ENCODE measurements around the gene PTX4. TPM values are rescaled to one million over a fixed set of nuclear protein-coding genes. Genes with fewer than 3 reads are reported as not detected.
A peak's percentile ranks its signal among the peaks of the same experiment; 100 is the strongest.

PTX4 gene
- total RNA-seq, 1 donor from 2014 or later = not detected

- Histone ChIP-seq H3K4me3 (no peak overlapping the region), H3K4me1 (peaks cover 21% of the 10 kb centered on the region), H3K9me3 (no peaks in the 10 kb centered on the region), H3K36me3 (peaks cover 64% of the 10 kb centered on the region), H3K27ac (no peak overlapping the region), H3K27me3 (ENCODE audit: low read depth) (no peaks in the 10 kb centered on the region)
- TF ChIP-seq CTCF (IDR thresholded peaks at IDR 0.05) = no peak
- ATAC-seq (no peak), DNase-seq (peak; percentile 34)
- intact Hi-C loops (cut with DNase I) = no loop called here
These were observed 7.7 kb upstream of the PTX4 start for GRCh38 chr16:1496464-1496863.

GRCh38 chr16:1495889-1496262, 7.1 kb upstream of the PTX4 start:
- Histone ChIP-seq H3K4me3 (no peak overlapping the region), H3K4me1 (peaks cover 21% of the 10 kb centered on the region), H3K36me3 (peaks cover 58% of the 10 kb centered on the region), H3K27me3 (ENCODE audit: low read depth) (no peaks in the 10 kb centered on the region), H3K27ac (no peak overlapping the region), H3K9me3 (no peaks in the 10 kb centered on the region)
- ATAC-seq (no peak), DNase-seq (peak; percentile 37)
- intact Hi-C loops (cut with DNase I) = no loop called here
- TF ChIP-seq CTCF (IDR thresholded peaks at IDR 0.05) = no peak

- intact Hi-C loops (cut with DNase I) = no loop called here
- DNase-seq = peak; percentile 45
- no peak overlapping the region for H3K27ac ChIP-seq
- peaks cover 21% of the 10 kb centered on the region for H3K4me1 ChIP-seq
- H3K36me3 ChIP-seq = peaks cover 53% of the 10 kb centered on the region
- ATAC-seq = no peak
- no peak overlapping the region for H3K4me3 ChIP-seq
- H3K9me3 ChIP-seq = no peaks in the 10 kb centered on the region
- no peak for TF ChIP-seq CTCF (IDR thresholded peaks at IDR 0.05)
- H3K27me3 ChIP-seq (ENCODE audit: low read depth) = no peaks in the 10 kb centered on the region
These were observed 6.6 kb upstream of the PTX4 start for GRCh38 chr16:1495211-1495888.

GRCh38 chr16:1494711-1495110, 6.0 kb upstream of the PTX4 start:
- no peak for ATAC-seq
- intact Hi-C loops (cut with DNase I) = no loop called here
- Histone ChIP-seq H3K4me1 (peaks cover 21% of the 10 kb centered on the region), H3K9me3 (no peaks in the 10 kb centered on the region), H3K27me3 (ENCODE audit: low read depth) (no peaks in the 10 kb centered on the region), H3K36me3 (peaks cover 47% of the 10 kb centered on the region), H3K4me3 (peak overlapping the region; percentile 86), H3K27ac (no peak overlapping the region)
- TF ChIP-seq CTCF (IDR thresholded peaks at IDR 0.05) = no peak
- DNase-seq = peak; percentile 37

- H3K4me1 ChIP-seq = peaks cover 21% of the 10 kb centered on the region
- no peak overlapping the region for H3K27ac ChIP-seq
- peaks cover 41% of the 10 kb centered on the region for H3K36me3 ChIP-seq
- peak; percentile 58 for DNase-seq
- intact Hi-C loops (cut with DNase I) = no loop called here
- TF ChIP-seq CTCF (IDR thresholded peaks at IDR 0.05) = peak; percentile 59
- no peaks in the 10 kb centered on the region for H3K27me3 ChIP-seq (ENCODE audit: low read depth)
- ATAC-seq = peak in 1 of 2 donors; percentile 21
- H3K4me3 ChIP-seq = peak overlapping the region; percentile 86
- no peaks in the 10 kb centered on the region for H3K9me3 ChIP-seq
These were observed 5.4 kb upstream of the PTX4 start for GRCh38 chr16:1494129-1494640.

Data from lower lobe of right lung (tissue), 2 donors.